Measurements from ENCODE around the gene KDM6B. TPM values are rescaled to one million over a fixed set of nuclear protein-coding genes. Genes with fewer than 3 reads are reported as not detected.

Gene KDM6B
- total RNA-seq, 1 donor from 2014 or later, result 96.3 TPM

DNA sequence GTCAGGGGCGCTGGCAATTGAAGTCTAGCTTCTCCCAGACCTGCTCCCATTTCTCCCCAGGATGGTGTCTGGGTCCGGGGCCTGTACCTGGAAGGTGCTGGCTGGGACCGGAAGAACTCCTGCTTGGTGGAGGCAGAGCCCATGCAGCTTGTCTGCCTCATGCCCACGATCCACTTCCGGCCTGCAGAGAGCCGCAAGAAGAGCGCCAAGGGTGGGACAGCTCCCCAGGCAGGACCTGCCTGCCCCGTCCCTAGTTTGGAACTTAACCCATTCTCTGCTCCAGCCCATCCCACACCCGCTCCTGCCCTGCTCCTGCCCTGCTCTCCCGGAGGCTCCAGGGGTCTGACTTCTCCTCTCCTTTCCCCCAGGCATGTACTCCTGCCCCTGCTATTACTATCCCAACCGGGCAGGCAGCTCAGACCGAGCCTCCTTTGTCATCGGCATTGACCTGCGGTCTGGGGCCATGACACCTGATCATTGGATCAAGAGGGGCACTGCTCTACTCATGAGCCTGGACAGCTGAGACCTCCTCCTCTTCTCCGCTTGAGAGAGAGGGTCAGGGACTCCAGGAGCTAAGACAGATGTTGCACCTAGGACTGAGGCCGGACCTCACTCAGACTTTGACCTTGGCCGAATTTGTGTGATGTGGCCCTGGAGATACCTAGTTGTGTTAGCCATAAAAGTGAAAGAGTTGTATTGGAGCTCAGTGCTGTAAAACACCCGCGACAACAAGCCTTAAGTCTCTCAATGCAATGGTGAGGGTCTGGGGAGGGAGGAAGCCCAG is 814 bp upstream of the KDM6B start:
- peaks cover 25% of the 10 kb centered on the region for H3K4me1 Mint-ChIP-seq
- H3K27ac Mint-ChIP-seq, result no peak overlapping the region

DNA sequence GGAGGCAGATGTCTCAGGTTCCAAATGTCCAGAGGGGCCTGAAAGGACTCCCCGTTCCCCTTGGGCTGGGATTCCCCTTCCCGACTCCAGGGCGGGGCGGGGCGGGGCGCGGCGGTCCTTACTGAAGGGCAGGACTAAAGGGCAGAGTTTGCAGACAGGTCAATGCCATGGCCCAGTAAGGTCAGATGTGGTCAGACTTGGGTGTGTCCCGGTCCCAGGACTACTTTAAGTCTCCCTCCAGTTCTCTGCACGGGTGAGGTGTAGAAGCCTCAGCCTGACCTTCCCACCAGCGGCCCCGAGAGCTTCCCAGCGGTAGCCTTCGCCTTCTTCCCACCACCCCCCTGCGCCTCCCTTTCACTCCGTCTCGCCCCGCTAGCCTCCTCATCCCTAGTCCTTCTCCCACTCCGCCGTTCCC is 532 bp downstream of the KDM6B start:
- Mint-ChIP-seq H3K27ac (peak overlapping the region; percentile 100), H3K27me3 (ENCODE audit: low read depth) (peaks cover 19% of the 10 kb centered on the region), H3K4me3 (peak overlapping the region; percentile 94), H3K9me3 (no peaks in the 10 kb centered on the region), H3K36me3 (no peaks in the 10 kb centered on the region), H3K4me1 (peaks cover 36% of the 10 kb centered on the region)
- no peak for DNase-seq (ENCODE audit: low spot score in 2 of 2, unreplicated experiment in 2 of 2)
- TF ChIP-seq, protein P1, sequence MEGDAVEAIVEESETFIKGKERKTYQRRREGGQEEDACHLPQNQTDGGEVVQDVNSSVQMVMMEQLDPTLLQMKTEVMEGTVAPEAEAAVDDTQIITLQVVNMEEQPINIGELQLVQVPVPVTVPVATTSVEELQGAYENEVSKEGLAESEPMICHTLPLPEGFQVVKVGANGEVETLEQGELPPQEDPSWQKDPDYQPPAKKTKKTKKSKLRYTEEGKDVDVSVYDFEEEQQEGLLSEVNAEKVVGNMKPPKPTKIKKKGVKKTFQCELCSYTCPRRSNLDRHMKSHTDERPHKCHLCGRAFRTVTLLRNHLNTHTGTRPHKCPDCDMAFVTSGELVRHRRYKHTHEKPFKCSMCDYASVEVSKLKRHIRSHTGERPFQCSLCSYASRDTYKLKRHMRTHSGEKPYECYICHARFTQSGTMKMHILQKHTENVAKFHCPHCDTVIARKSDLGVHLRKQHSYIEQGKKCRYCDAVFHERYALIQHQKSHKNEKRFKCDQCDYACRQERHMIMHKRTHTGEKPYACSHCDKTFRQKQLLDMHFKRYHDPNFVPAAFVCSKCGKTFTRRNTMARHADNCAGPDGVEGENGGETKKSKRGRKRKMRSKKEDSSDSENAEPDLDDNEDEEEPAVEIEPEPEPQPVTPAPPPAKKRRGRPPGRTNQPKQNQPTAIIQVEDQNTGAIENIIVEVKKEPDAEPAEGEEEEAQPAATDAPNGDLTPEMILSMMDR (IDR thresholded peaks at IDR 0.05; ENCODE audit: unreplicated experiment), result no peak

More for the DNA sequence above, 814 bp upstream of the KDM6B start:
- Mint-ChIP-seq H3K36me3 (no peaks in the 10 kb centered on the region), H3K4me3 (peak overlapping the region; percentile 94), H3K9me3 (no peaks in the 10 kb centered on the region), H3K27me3 (ENCODE audit: low read depth) (peaks cover 22% of the 10 kb centered on the region)
- DNase-seq (ENCODE audit: low spot score in 2 of 2, unreplicated experiment in 2 of 2), result no peak
- TF ChIP-seq, protein P1 (IDR thresholded peaks at IDR 0.05; ENCODE audit: unreplicated experiment), result no peak

DNA sequence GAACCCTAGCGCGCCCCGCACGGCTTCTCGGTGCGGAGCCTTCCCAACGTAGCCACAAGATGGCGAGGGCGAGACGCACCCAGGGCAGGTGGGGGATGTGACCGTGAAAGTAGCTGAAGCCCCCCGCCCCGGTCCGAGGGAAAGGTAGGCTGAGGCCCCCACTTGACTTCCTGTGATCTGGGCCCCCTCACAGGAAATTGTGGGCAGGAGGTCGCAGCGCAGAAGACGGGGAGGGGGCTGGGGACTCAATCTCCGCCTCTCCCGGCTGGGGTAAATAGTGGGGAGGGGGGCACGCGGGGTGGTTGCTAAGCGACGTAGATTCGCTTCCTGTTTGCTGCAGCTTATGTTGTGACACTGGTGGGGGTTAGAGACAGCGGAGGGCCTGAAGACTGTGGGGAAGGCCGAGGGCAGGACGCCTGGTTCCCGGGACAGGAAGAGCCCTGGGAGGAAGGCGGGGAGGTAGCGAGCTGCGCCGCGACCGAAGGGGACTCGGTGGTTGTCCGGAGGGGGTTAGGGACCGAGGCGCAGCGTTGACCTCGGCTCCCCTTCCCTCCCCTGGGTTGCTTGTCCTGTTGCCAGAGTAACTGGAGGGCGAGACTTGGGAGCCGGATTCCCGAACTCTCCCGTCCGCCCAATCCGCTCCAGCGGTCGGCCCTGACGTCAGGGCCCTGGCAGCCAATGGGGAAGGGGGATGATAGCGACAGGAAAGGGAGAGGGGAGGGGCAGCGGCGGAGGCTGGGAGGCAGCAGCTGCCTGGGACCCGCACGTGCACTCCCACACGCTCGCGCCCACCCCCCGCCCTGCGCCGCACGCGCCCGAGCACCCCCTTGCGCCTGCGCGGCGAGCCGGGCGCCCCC is 1.2 kb downstream of the KDM6B start:
- peaks cover 18% of the 10 kb centered on the region for H3K27me3 Mint-ChIP-seq (ENCODE audit: low read depth)

DNA sequence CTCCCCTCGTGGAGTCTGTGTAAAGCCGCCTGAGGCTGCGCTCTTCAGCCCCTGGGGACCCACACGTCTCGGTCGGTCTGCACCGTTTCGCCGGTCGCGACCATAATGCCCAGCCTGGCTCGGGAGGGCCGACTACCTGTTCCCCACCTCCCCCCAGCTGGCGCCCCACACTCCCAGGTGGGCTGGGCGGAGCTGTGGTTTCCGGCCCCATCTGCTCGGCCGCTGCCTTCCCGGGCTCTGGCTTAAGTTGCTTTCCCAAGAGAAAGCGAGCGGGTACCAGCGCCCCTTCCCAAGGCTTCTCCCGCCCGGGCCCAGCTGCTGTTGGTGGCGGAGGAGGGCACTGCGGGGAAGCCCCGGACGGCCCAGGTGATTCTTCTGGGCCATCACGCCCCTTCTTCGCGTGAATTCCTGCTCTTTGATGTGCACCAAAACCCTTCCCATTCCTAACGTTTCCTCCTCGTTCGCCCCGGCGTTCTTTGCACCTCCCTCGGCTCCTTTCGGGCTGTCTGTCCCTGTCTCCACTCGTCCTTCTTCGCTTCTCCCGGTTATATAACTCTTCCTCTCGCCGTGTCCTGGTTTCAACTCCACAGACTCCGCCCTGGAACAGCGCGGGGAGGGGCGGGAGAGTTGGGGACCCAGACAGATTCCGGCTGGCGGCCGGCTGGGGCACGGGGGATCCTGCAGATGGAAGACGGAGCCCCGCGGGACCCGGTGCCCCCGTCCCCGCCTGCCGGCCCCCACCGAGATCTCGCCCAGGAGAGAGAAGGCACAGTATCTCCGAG is 2.0 kb downstream of the KDM6B start:
- H3K4me1 Mint-ChIP-seq, result peaks cover 51% of the 10 kb centered on the region
- peak overlapping the region; percentile 96 for H3K4me3 Mint-ChIP-seq
- peaks cover 4% of the 10 kb centered on the region for H3K36me3 Mint-ChIP-seq
- H3K27me3 Mint-ChIP-seq (ENCODE audit: low read depth), result peaks cover 11% of the 10 kb centered on the region
- no peaks in the 10 kb centered on the region for H3K9me3 Mint-ChIP-seq
- TF ChIP-seq, protein P1 (IDR thresholded peaks at IDR 0.05; ENCODE audit: unreplicated experiment), result no peak
- H3K27ac Mint-ChIP-seq, result peak overlapping the region; percentile 98
- peak in 1 of 2 experiments; percentile 68 for DNase-seq (ENCODE audit: low spot score in 2 of 2, unreplicated experiment in 2 of 2)

More for the DNA sequence above, 1.2 kb downstream of the KDM6B start:
- peak; percentile 91 to 98 for DNase-seq (ENCODE audit: low spot score in 2 of 2, unreplicated experiment in 2 of 2)
- H3K4me1 Mint-ChIP-seq, result peaks cover 43% of the 10 kb centered on the region
- H3K4me3 Mint-ChIP-seq, result peak overlapping the region; percentile 96
- TF ChIP-seq, protein P1 (IDR thresholded peaks at IDR 0.05; ENCODE audit: unreplicated experiment), result peak; percentile 68
- H3K36me3 Mint-ChIP-seq, result no peaks in the 10 kb centered on the region
- H3K9me3 Mint-ChIP-seq, result no peaks in the 10 kb centered on the region
- H3K27ac Mint-ChIP-seq, result peak overlapping the region; percentile 100
